Spleen (tissue), 7 donors: ENCODE measurements around the gene WIPI1.

Experiments
- CTCF ChIP-seq, 11 experiments: fragments of 200-600 bp in 7 of 11; fragments of 450-650 bp in 4 of 11; sonication (generic) in 4 of 11; IDR thresholded peaks in 8 of 11; conservative IDR thresholded peaks in 3 of 11; 1 replicate in 7 of 11; 2 replicates in 4 of 11; pipeline versions ENCODE4 v1.4.0 to v1.8.0; 2016 to 2021; ENCODE audit warnings: antibody characterized with exemption in 11 of 11, inconsistent platforms in 4 of 11, mild to moderate bottlenecking in 1 of 11
- POLR2A ChIP-seq, 3 donors: fragments of 450-650 bp; IDR thresholded peaks; one replicate each; pipeline ENCODE4 v1.5.1; 2017; ENCODE audit warnings: antibody characterized with exemption in 3 of 3, mild to moderate bottlenecking in 1 of 3
- POLR2AphosphoS5 ChIP-seq, 3 donors: sonication (generic); formaldehyde crosslinking; IDR thresholded peaks; one replicate each; pipeline ENCODE4 v1.5.1; 2017; ENCODE audit warnings: antibody characterized with exemption in 3 of 3
- donor health status: DM: no; HTN: no; CAD: no; lungs with moderate emphysema.
- donor health status: DM: no; HTN: no; CAD: no.
- donor health status: DM: no; HTN: no; CAD: no.

DNA sequence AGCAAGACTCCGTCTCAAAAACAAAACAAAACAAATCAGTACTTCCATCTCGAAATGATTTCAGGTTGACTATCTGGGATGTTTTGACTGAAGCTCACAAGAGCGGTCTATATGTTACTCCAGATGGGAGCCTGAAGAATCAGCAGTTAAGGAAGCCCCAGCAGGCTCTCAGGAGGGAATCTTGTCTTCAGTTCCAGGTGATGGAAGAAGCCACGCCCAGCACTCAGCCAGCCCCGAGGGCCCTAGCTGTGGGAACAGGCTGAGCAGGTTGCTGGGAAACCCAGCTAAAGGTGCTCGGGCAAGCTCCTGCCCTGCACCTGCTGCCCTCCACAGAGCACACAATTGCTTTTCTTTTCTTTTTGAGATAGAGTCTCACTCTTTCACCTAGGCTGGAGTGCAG lies 32.4 kb downstream of the WIPI1 start:
- no peak for TF ChIP-seq CTCF (IDR thresholded peaks at IDR 0.05 in 8 of 11, conservative IDR thresholded peaks at IDR 0.05 in 3 of 11)
- TF ChIP-seq POLR2A (IDR thresholded peaks at IDR 0.05): no peak
- no peak for TF ChIP-seq POLR2AphosphoS5 (IDR thresholded peaks at IDR 0.05)
